GM12878 (cell line): ENCODE data around the gene GNG12. TPM values are rescaled to one million over a fixed set of nuclear protein-coding genes. Genes with fewer than 3 reads are reported as not detected.

Experiments
- ATAC-seq: fragments of 200-7000 bp; cut with Tn5 transposase; 3 replicates; pipeline ENCODE4 v1.9.1; 2020; ENCODE audit warnings: mild to moderate bottlenecking, moderate library complexity
- BruUV-seq: library from RNA; stranded (reverse); fragments of 400-500 nt; replicated peaks from 2 replicates; lab custom pipeline; 2021; lab: Mats Ljungman, UMichigan
- CTCF ChIA-PET: fragments of 300-600 bp; sonication (Branson Sonifier 250); formaldehyde crosslinking; extraction: SDS; loops from one replicate; lab custom pipeline; 2021; ENCODE audit warnings: inconsistent platforms; lab: Yijun Ruan, JAX
- POLR2A ChIA-PET: fragments of 350-600 bp; formaldehyde crosslinking; extraction: SDS; loops from one replicate; lab custom pipeline; 2021; ENCODE audit warnings: inconsistent platforms; lab: Charles Lee
- RAD21 ChIA-PET: fragments of 300-600 bp; sonication (Branson Sonifier 250); formaldehyde crosslinking; loops from one replicate; lab custom pipeline; 2023; ENCODE audit warnings: antibody characterized with exemption; ENCODE audit not compliant: unreplicated experiment; lab: Charles Lee
- SMC1A ChIA-PET: fragments of 300-600 bp; sonication (Branson Sonifier 250); formaldehyde crosslinking; loops from one replicate; lab custom pipeline; 2023; ENCODE audit not compliant: unreplicated experiment, uncharacterized antibody; lab: Charles Lee
- DNase-seq: peaks from one replicate; pipeline ENCODE4 v3.0.0-alpha.2; 2011; ENCODE audit warnings: low read depth, low spot score
- FAIRE-seq: peaks from 3 replicates; lab custom pipeline; 2011; peaks lifted over from hg19 to GRCh38; lab: Jason Lieb, UNC
- H2AFZ ChIP-seq: 2 replicates; pipeline ENCODE4 v1.6.0; 2011; ENCODE audit warnings: low read depth, low read length, control low read depth; ENCODE audit not compliant: control insufficient read depth
- H3K27ac ChIP-seq: 2 replicates; pipeline ENCODE4 v1.5.1; 2011; ENCODE audit warnings: control low read depth; ENCODE audit not compliant: control insufficient read depth, insufficient read depth
- H3K27me3 ChIP-seq, 2 experiments: replicated peaks in 1 of 2; 2 replicates each; pipeline versions ENCODE4 v1.6.0 to v1.6.1; 2011; ENCODE audit warnings: low read length in 1 of 2; ENCODE audit not compliant: control insufficient read depth in 2 of 2, insufficient read depth in 2 of 2
- H3K36me3 ChIP-seq, 2 experiments: 2 replicates each; pipeline ENCODE4 v1.5.1; 2011; ENCODE audit warnings: low read length in 1 of 2; ENCODE audit not compliant: control insufficient read depth in 2 of 2, insufficient read depth in 2 of 2
- H3K4me1 ChIP-seq: 2 replicates; pipeline ENCODE4 v1.6.1; 2011; ENCODE audit warnings: mild to moderate bottlenecking, low read length, moderate library complexity, mixed read lengths; ENCODE audit not compliant: control insufficient read depth, insufficient read depth
- H3K4me2 ChIP-seq: 2 replicates; pipeline ENCODE4 v1.6.0; 2011; ENCODE audit warnings: control low read depth; ENCODE audit not compliant: control insufficient read depth, insufficient read depth
- H3K4me3 ChIP-seq: fragments of 200-600 bp; sonication (generic); 2 replicates; pipeline ENCODE4 v1.5.1; 2016
- H3K79me2 ChIP-seq: 2 replicates; pipeline ENCODE4 v1.6.0; 2011; ENCODE audit warnings: low read length; ENCODE audit not compliant: control insufficient read depth, insufficient read depth
- H3K9ac ChIP-seq: 2 replicates; pipeline ENCODE4 v1.8.0; 2011; ENCODE audit warnings: low read length, control low read depth, mixed read lengths; ENCODE audit not compliant: control insufficient read depth, insufficient read depth
- H3K9me3 ChIP-seq: replicated peaks from 3 replicates; pipeline ENCODE4 v1.5.1; 2011; ENCODE audit warnings: mild to moderate bottlenecking, low read length; ENCODE audit not compliant: control insufficient read depth, insufficient read depth
- H4K20me1 ChIP-seq: 2 replicates; pipeline ENCODE4 v1.6.0; 2011; ENCODE audit not compliant: control insufficient read depth, insufficient read depth
- BRCA1 ChIP-seq: IDR thresholded peaks from 2 replicates; pipeline ENCODE4 v1.6.1; 2011; ENCODE audit warnings: low read depth, low read length, improper control_type of control experiment
- DPF2 ChIP-seq: fragments of 450-650 bp; IDR thresholded peaks from 2 replicates; pipeline ENCODE4 v1.6.1; 2017; ENCODE audit warnings: mild to moderate bottlenecking
- EZH2 ChIP-seq: IDR thresholded peaks from 2 replicates; pipeline ENCODE4 v1.6.1; 2012; ENCODE audit warnings: low read depth, mild to moderate bottlenecking, control low read depth, inconsistent platforms, low read length, borderline replicate concordance; ENCODE audit not compliant: control insufficient read depth
- HCFC1 ChIP-seq: fragments of 150-350 bp; IDR thresholded peaks from 2 replicates; pipeline ENCODE4 v1.6.1; 2014; ENCODE audit warnings: low read length
- RELB ChIP-seq: fragments of 450-650 bp; IDR thresholded peaks from 2 replicates; pipeline ENCODE4 v1.6.1; 2017; ENCODE audit warnings: low read depth, mild to moderate bottlenecking, moderate library complexity
- REST ChIP-seq: IDR thresholded peaks from 2 replicates; pipeline ENCODE4 v1.6.1; 2012; ENCODE audit warnings: mild to moderate bottlenecking, low read depth, low read length
- USF1 ChIP-seq: IDR thresholded peaks from 2 replicates; pipeline ENCODE4 v1.6.1; 2011; ENCODE audit warnings: borderline replicate concordance, low read depth, mild to moderate bottlenecking, moderate library complexity, mixed read lengths, low read length; ENCODE audit not compliant: insufficient read depth; ENCODE audit errors: extremely low read length
- ZBTB11 ChIP-seq: fragments of 450-650 bp; formaldehyde crosslinking; IDR thresholded peaks from 2 replicates; pipeline ENCODE4 v1.5.0; 2022; ENCODE audit warnings: mild to moderate bottlenecking, missing genetic modification characterization
- ZNF24 ChIP-seq: fragments of 450-650 bp; IDR thresholded peaks from 2 replicates; pipeline ENCODE4 v1.6.1; 2017; ENCODE audit warnings: antibody characterized with exemption, mild to moderate bottlenecking
- WGBS: methylation state at CpG from one replicate; pipeline ENCODE4 v1.1.6; 2016; ENCODE audit warnings: low lambda C conversion rate; ENCODE audit not compliant: insufficient replicate concordance, insufficient coverage; ENCODE audit errors: missing lambda C conversion rate; 5-methylcytosine and 5-hydroxymethylcytosine counted together
- in situ Hi-C: fragments of 300-500 bp; cut with MboI; formaldehyde crosslinking; loops from 9 replicates; pipeline ENCODE4 v1.14.3; 2018; ENCODE audit warnings: mixed read lengths
- intact Hi-C: fragments of 100-400 bp; cut with micrococcal nuclease; formaldehyde crosslinking; loops from one replicate; pipeline ENCODE4 v1.14.2; 2022; ENCODE audit not compliant: unreplicated experiment
- polyA plus RNA-seq, 11 experiments: library from polyadenylated mRNA; depleted of rRNA in 4 of 11; unstranded in 6 of 11; stranded (reverse) in 5 of 11; fragments of >200 nt; fragmentation: Nextera tagmentation in 4 of 11; fragmentation: Illumina TruSeq in 1 of 11; extraction: Ambion mirVana in 4 of 11; extraction: Trizol in 1 of 11; gene quantifications; 1 replicate in 1 of 11; 2 replicates in 10 of 11; pipeline versions ENCODE4 v1.2.1 to v1.2.3, GENCODE V29; 2011 to 2016; ENCODE audit warnings: inconsistent platforms in 2 of 11, missing spikeins in 2 of 11, low read depth in 1 of 11
- total RNA-seq, 4 experiments: library from RNA; depleted of rRNA in 3 of 4; stranded (reverse); fragments of >200 nt in 3 of 4; fragmentation: Illumina TruSeq in 1 of 4; extraction: Trizol in 1 of 4; gene quantifications; 2 replicates each; pipeline versions ENCODE4 v1.2.1 to v1.2.3, GENCODE V29; 2013 to 2021
- TF ChIP-seq, protein P1 (sequence below): fragments of 450-650 bp; IDR thresholded peaks from 2 replicates; pipeline ENCODE4 v1.6.1; 2017; ENCODE audit warnings: antibody characterized with exemption, mild to moderate bottlenecking, moderate library complexity

GNG12 gene
- total and polyA plus RNA-seq, 10 of the 15 experiments (the other 5 are each of a cell fraction or from before 2014, with no cell fraction given) = 0.22 to 32.8 (median 0.35) TPM

- intact Hi-C loops (no loop called here), in situ Hi-C loops (no loop called here)
- Histone ChIP-seq H3K36me3 (no peaks in the 10 kb centered on the region), H3K4me2 (no peak overlapping the region), H3K4me1 (no peaks in the 10 kb centered on the region), H3K9ac (no peak overlapping the region), H4K20me1 (no peaks in the 10 kb centered on the region), H3K79me2 (no peaks in the 10 kb centered on the region), H3K27me3 (no peaks in the 10 kb centered on the region; a peak in 1 of 4 replicates), H2AFZ (no peak overlapping the region), H3K27ac (no peak overlapping the region), H3K4me3 (no peak overlapping the region), H3K9me3 (no peaks in the 10 kb centered on the region)
- no TSS peak for BruUV-seq
- CTCF ChIA-PET = interaction anchor here (0.9 to 6.8 kb wide), 8 partner anchors 10 to 49 kb away, joined by 3 to 89 read pairs (median 4); no protein-coding TSS in a partner anchor
- SMC1A ChIA-PET = interaction anchor here (1.0 to 47.8 kb wide), 9 partner anchors 10 to 255 kb away, joined by 3 to 1058 read pairs (median 13); partner anchors contain the start of gene GNG12
- ATAC-seq (no peak), FAIRE-seq (no peak), DNase-seq (no peak)
- POLR2A ChIA-PET = interaction anchor here (0.6 to 8.5 kb wide), 6 partner anchors 10 to 50 kb away, joined by 3 to 155 read pairs (median 3); partner anchors contain the start of gene GNG12
- WGBS = 28% methylated on average over 6 of the region's 6 CpGs
- RAD21 ChIA-PET = interaction anchor here (0.8 to 13.6 kb wide), 6 partner anchors 10 to 48 kb away, joined by 3 to 232 read pairs (median 47); partner anchors contain the start of gene GNG12
- TF ChIP-seq REST (no peak), USF1 (no peak), EZH2 (no peak), BRCA1 (no peak), RELB (no peak), ZNF24 (no peak), ZBTB11 (no peak), HCFC1 (no peak), DPF2 (no peak)
- TF ChIP-seq, protein P1, sequence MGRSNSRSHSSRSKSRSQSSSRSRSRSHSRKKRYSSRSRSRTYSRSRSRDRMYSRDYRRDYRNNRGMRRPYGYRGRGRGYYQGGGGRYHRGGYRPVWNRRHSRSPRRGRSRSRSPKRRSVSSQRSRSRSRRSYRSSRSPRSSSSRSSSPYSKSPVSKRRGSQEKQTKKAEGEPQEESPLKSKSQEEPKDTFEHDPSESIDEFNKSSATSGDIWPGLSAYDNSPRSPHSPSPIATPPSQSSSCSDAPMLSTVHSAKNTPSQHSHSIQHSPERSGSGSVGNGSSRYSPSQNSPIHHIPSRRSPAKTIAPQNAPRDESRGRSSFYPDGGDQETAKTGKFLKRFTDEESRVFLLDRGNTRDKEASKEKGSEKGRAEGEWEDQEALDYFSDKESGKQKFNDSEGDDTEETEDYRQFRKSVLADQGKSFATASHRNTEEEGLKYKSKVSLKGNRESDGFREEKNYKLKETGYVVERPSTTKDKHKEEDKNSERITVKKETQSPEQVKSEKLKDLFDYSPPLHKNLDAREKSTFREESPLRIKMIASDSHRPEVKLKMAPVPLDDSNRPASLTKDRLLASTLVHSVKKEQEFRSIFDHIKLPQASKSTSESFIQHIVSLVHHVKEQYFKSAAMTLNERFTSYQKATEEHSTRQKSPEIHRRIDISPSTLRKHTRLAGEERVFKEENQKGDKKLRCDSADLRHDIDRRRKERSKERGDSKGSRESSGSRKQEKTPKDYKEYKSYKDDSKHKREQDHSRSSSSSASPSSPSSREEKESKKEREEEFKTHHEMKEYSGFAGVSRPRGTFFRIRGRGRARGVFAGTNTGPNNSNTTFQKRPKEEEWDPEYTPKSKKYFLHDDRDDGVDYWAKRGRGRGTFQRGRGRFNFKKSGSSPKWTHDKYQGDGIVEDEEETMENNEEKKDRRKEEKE = no peak
These were observed 16.8 kb downstream of the GNG12 start for GRCh38 chr1:67816506-67816905.
